Measurements from ENCODE around the gene NRDE2.
A peak's percentile ranks its signal among the peaks of the same experiment; 100 is the strongest.
"Not testable (repeated sequence)": the region's sequence is repeated elsewhere in the genome, so short reads cannot be mapped to it uniquely, and the experiment has no call there.

NRDE2 gene

GRCh38 chr14:90274808-90275457, 56.8 kb downstream of the NRDE2 start:
- no peak for DNase-seq (ENCODE audit: low read depth in 2 of 2)

DNA sequence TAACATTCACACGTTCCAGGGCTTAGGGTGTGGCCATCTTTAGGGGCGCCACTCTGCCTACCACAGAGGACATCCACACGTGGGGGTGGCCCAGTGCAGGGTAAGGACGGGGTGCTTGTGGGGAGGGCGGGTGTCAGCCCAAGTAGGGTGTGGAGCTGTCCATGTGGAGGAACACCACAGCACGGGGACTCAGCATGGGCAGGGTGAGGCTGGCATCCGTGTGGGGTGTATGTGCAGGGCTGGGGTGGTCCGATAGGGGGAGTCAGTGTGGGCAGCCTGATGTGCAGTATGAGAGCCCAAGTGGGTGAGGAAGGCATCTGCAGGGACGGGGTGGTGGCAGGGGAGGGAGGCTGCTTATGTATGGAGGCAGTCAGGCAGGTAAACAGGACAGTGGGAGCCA, 57.7 kb downstream of the NRDE2 start:
- no peak for DNase-seq (ENCODE audit: low read depth in 2 of 2)

- DNase-seq (ENCODE audit: low read depth in 2 of 2), result no peak
Observed at GRCh38 chr14:90273532-90273931, 58.2 kb downstream of the NRDE2 start.

- no peak for DNase-seq (ENCODE audit: low read depth in 2 of 2)
Observed at GRCh38 chr14:90272523-90272922, 59.2 kb downstream of the NRDE2 start.

DNA sequence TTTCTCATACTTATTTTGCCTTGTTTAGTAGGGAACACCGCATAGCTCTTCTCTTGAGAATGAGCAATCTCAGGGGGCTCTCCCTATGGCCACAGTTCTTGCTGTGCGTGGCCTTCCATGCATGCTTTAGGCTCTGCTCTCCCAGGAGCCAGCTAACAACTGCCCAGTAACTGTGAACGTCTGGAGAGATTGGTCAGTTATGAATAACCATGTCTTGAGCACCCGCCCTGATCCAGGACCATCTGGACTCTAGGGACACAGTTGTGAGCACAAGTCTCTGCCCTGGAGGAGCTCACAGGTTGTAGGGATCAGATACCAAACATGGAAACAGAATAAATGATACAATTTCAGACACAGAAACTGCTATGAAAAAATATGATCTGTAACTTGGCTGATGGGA, 63.3 kb downstream of the NRDE2 start:
- DNase-seq (ENCODE audit: low read depth in 2 of 2), result no peak

- no peak for DNase-seq (ENCODE audit: low read depth in 2 of 2)
Observed at GRCh38 chr14:90266441-90267154, 65.1 kb downstream of the NRDE2 start.

DNA sequence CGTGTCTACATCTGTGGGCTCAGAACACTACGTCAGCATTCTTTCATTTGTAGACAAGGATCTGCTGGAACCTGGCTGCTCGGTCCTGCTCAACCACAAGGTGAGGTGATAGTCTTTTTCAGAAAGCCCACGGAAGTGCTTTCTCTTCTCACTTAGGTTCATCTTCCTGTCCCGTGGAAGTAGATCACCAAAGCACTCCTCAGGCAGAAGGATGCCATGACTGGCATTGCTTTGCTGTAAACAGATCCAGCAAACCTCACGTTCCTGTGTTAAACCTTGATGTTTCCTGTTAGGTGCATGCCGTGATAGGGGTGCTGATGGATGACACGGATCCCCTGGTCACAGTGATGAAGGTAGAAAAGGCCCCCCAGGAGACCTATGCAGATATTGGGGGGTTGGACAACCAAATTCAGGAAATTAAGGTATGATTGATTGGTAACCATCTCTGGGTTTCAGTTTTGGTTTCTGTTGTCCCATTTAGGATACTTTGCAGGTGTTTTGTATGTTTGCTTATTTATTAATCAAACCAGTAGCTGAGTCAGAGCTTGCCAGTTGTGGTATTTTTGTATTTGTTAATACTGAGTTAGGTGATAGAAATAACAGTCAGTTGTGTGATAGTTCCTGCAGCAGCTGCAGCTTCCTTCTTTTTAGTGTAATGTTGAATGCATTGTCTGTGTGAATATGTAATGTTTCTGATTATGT, 67.8 kb downstream of the NRDE2 start:
- no peak for DNase-seq (ENCODE audit: low read depth in 2 of 2)

DNA sequence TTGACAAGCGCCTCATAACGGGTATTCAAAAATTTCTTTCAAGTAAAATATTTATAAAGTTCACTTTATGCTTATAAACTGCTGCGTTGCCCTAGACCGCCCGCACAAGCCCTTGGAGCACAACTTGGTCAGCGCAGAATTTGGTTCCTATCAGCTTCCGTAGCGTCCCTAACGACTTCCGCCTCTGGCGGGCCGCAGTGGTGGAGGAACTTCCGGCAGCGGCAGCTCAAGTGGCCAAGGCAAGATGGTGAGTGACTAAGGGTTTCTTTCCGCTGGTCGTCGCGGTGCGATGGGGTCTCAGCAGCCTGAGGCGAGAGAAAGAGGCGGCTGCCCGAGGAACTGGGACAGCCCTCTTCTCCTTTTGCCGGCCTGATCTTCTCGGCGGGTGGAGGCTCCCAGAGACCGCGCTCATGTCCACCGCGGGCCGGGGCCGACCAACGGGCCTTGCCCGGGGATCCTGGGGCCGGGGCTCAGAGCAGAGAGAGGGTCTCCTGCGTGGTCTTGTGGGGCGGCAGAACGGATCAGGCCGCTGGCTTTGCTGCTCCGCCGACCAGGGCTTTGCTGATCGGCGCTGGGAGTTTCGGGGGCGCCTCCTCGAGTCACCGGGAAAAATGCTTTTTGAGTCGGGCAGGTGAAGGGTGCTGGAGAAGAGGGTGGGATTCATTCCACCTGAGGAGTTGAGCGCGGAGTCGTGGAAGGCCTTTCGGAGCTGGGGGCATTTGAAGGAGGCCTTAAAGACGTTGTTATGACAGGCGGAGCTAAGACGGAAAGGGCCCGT, 75.2 kb downstream of the NRDE2 start, which contains the start of gene PSMC1:
PSMC1 (plus strand) TSS at position 200 of the 778 bp plus-strand sequence; CDS start at position 245, 45 bp downstream.
- peak; percentile 68 to 71 for DNase-seq (ENCODE audit: low read depth in 2 of 2)

- no peak for DNase-seq (ENCODE audit: low read depth in 2 of 2)
Observed at GRCh38 chr14:90255871-90256270, 75.9 kb downstream of the NRDE2 start.

- DNase-seq (ENCODE audit: low read depth in 2 of 2), result no peak
Observed at GRCh38 chr14:90253826-90254225, 77.9 kb downstream of the NRDE2 start.

GRCh38 chr14:90248594-90248993, 83.1 kb downstream of the NRDE2 start:
- DNase-seq (ENCODE audit: low read depth in 2 of 2), result no peak

GRCh38 chr14:90247441-90247840, 84.3 kb downstream of the NRDE2 start:
- DNase-seq (ENCODE audit: low read depth in 2 of 2), result not testable (repeated sequence)

GRCh38 chr14:90246936-90247335, 84.8 kb downstream of the NRDE2 start:
- no peak for DNase-seq (ENCODE audit: low read depth in 2 of 2)

- DNase-seq (ENCODE audit: low read depth in 2 of 2), result no peak
Observed at GRCh38 chr14:90242444-90242843, 89.3 kb downstream of the NRDE2 start.

GRCh38 chr14:90239139-90239538, 92.6 kb downstream of the NRDE2 start:
- no peak for DNase-seq (ENCODE audit: low read depth in 2 of 2)

GRCh38 chr14:90235179-90235976, 96.4 kb downstream of the NRDE2 start:
- peak in 1 of 2 donors; percentile 53 for DNase-seq (ENCODE audit: low read depth in 2 of 2)

DNA sequence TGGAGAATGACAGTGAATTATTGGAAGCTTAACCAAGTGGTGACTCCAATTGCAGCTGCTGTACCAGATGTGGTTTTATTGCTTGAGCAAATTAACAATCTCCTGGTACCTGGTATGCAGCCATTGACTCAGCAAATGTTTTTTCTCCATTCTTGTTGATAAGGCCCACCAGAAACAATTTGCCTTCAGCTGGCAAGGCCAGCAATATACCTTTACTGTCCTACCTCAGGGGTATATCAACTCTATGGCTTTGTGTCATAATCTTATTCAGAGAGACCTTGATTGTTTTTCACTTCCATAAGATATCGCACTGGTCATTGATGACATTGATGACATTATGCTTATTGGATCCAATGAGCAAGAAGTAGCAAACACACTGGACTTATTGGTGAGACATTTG, 101.8 kb downstream of the NRDE2 start:
- DNase-seq (ENCODE audit: low read depth in 2 of 2), result not testable (repeated sequence)

DNA sequence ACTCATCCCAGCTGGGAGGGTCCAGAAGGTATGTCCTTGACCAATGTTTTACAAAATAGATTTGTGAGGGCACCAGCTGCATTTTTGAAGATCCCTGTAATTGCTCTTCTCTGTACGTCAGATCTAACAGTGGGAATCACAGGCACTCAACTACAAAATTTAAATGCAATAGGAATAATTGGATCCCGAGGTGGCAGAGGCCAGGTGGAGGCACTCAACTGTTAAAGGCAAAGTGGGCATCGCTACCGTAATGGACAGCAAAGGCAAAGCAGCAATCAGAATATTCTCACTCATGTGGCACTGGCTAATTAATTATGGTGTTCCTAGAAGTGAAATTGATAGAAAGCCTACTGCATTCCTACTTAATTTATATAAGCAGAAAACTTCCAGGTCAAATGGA, 103.3 kb downstream of the NRDE2 start:
- no peak for DNase-seq (ENCODE audit: low read depth in 2 of 2)

Data from stimulated activated CD4-positive, alpha-beta T cell treated with anti-CD3 and anti-CD28 coated beads, Interleukin-1b, Interleukin-23, amount 100 ng/mL, for 1 hour (primary cell).